Kidney tubule cell (primary cell): ENCODE data around the gene PALD1.
A peak's percentile ranks its signal among the peaks of the same experiment; 100 is the strongest.
"Not testable (repeated sequence)": the region's sequence is repeated elsewhere in the genome, so short reads cannot be mapped to it uniquely, and the experiment has no call there.

Source experiments
- DNase-seq: peaks from one replicate; pipeline ENCODE4 v3.0.0-alpha.2; 2018; ENCODE audit warnings: low spot score

The PALD1 gene

GRCh38 chr10:70575486-70575873 lies 96.9 kb downstream of the PALD1 start:
- peak; percentile 5 for DNase-seq

GRCh38 chr10:70575874-70576802 lies 97.6 kb downstream of the PALD1 start:
- peak; percentile 77 for DNase-seq

- peak; percentile 27 for DNase-seq
Measured at GRCh38 chr10:70576803-70577517, 98.4 kb downstream of the PALD1 start.

GRCh38 chr10:70578371-70578947 lies 99.9 kb downstream of the PALD1 start:
- peak; percentile 98 for DNase-seq

- peak; percentile 69 for DNase-seq
Measured at GRCh38 chr10:70579234-70580002, 100.9 kb downstream of the PALD1 start.

- not testable (repeated sequence) for DNase-seq
Measured at GRCh38 chr10:70581176-70581575, 102.6 kb downstream of the PALD1 start.

GRCh38 chr10:70582793-70583668 lies 104.5 kb downstream of the PALD1 start:
- no peak for DNase-seq

- DNase-seq: no peak
Measured at GRCh38 chr10:70583669-70584037, 105.1 kb downstream of the PALD1 start.

GRCh38 chr10:70584366-70584765 lies 105.8 kb downstream of the PALD1 start:
- DNase-seq: no peak

GRCh38 chr10:70584909-70585544 lies 106.5 kb downstream of the PALD1 start:
- DNase-seq: no peak

GRCh38 chr10:70585578-70586169 lies 107.1 kb downstream of the PALD1 start:
- DNase-seq: no peak

GRCh38 chr10:70586348-70586930 lies 107.9 kb downstream of the PALD1 start:
- no peak for DNase-seq

- no peak for DNase-seq
Measured at GRCh38 chr10:70587045-70587658, 108.6 kb downstream of the PALD1 start.

GRCh38 chr10:70588255-70588654 lies 109.7 kb downstream of the PALD1 start:
- no peak for DNase-seq

- DNase-seq: no peak
Measured at GRCh38 chr10:70588859-70589570, 110.4 kb downstream of the PALD1 start.

GRCh38 chr10:70589762-70590654 lies 111.4 kb downstream of the PALD1 start:
- no peak for DNase-seq

GRCh38 chr10:70590655-70591416 lies 112.3 kb downstream of the PALD1 start:
- no peak for DNase-seq
